Measurements from ENCODE around the gene TIMELESS.

The TIMELESS gene

DNA sequence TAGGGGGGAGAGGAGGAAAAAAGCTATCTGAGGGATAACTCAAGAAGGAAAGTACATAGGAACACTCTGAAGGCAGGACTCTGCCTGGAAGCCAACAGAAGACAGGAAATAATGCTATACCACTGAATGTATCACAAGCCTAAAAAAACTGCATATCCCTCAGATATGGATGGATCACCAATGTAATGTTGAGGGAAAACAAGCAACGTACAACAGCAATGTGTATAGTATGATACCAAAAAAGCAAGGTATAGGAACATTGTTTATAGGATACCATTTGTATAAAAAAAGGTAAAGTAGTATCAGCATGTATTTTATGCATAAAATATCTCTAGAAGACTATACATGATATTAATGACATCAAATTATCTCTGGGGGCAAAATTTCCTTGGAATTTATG is 35.3 kb upstream of the TIMELESS start:
- Histone ChIP-seq H3K27me3 (ENCODE audit: control insufficient read depth, insufficient read depth, low read length) (peaks cover 8% of the 10 kb centered on the region), H3K4me3 (ENCODE audit: low read length) (no peak overlapping the region), H3K9me3 (ENCODE audit: control insufficient read depth, low read length) (no peaks in the 10 kb centered on the region), H3K9ac (ENCODE audit: low read length) (no peak overlapping the region), H3K36me3 (ENCODE audit: control insufficient read depth, insufficient read depth, low read length) (no peaks in the 10 kb centered on the region), H3K4me1 (ENCODE audit: control insufficient read depth, insufficient read depth, low read length) (peaks cover 8% of the 10 kb centered on the region)

GRCh38 chr12:56479625-56480024 is 30.4 kb upstream of the TIMELESS start:
- no peaks in the 10 kb centered on the region for H3K4me1 ChIP-seq (ENCODE audit: control insufficient read depth, insufficient read depth, low read length)
- H3K9me3 ChIP-seq (ENCODE audit: control insufficient read depth, low read length), result no peaks in the 10 kb centered on the region
- H3K4me3 ChIP-seq (ENCODE audit: low read length), result no peak overlapping the region
- H3K36me3 ChIP-seq (ENCODE audit: control insufficient read depth, insufficient read depth, low read length), result no peaks in the 10 kb centered on the region
- no peaks in the 10 kb centered on the region for H3K27me3 ChIP-seq (ENCODE audit: control insufficient read depth, insufficient read depth, low read length)
- no peak overlapping the region for H3K9ac ChIP-seq (ENCODE audit: low read length)

DNA sequence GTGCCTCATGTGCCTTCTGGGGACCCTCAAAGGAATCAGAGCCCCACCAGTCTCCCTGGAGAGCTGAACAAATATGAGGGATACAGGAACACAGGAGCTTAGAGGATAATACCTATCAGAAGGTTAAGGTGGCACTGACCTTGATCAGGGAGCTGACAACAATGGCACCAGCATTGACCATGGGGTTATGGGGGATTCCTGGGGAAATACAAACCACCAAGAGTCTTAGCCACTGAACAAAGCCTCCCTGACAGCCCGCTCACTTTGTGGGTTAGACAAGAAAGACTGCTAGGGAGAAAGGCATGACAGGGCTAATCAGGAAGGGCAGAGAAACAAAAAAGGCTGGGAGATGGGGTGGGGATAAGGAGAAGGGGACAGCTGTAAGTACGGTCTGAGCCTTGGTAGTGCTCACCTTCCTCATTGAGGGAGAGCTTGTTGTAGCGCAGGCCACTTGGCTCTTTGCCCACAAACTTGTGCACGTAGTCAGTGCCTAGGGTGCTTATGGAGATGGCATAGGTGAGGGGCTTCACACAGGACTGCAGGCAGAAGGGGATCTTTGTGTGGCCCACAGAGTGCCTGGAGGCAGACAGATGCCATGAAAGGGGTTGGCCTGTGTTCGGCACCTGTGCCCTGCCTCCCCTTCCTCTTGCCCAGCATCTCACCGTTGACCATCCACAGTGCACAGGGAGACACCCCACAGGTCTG is 28.4 kb upstream of the TIMELESS start:
- H3K9me3 ChIP-seq (ENCODE audit: control insufficient read depth, low read length), result no peaks in the 10 kb centered on the region
- peaks cover 4% of the 10 kb centered on the region for H3K4me1 ChIP-seq (ENCODE audit: control insufficient read depth, insufficient read depth, low read length)
- no peaks in the 10 kb centered on the region for H3K27me3 ChIP-seq (ENCODE audit: control insufficient read depth, insufficient read depth, low read length)
- no peak overlapping the region for H3K4me3 ChIP-seq (ENCODE audit: low read length)
- no peaks in the 10 kb centered on the region for H3K36me3 ChIP-seq (ENCODE audit: control insufficient read depth, insufficient read depth, low read length)
- H3K9ac ChIP-seq (ENCODE audit: low read length), result no peak overlapping the region

- H3K9ac ChIP-seq (ENCODE audit: low read length), result no peak overlapping the region
Observed at GRCh38 chr12:56476972-56477432, 27.8 kb upstream of the TIMELESS start.

GRCh38 chr12:56476143-56476542 is 26.9 kb upstream of the TIMELESS start:
- Histone ChIP-seq H3K27me3 (ENCODE audit: control insufficient read depth, insufficient read depth, low read length) (no peaks in the 10 kb centered on the region), H3K4me1 (ENCODE audit: control insufficient read depth, insufficient read depth, low read length) (peaks cover 4% of the 10 kb centered on the region), H3K36me3 (ENCODE audit: control insufficient read depth, insufficient read depth, low read length) (no peaks in the 10 kb centered on the region), H3K9me3 (ENCODE audit: control insufficient read depth, low read length) (no peaks in the 10 kb centered on the region), H3K4me3 (ENCODE audit: low read length) (no peak overlapping the region), H3K9ac (ENCODE audit: low read length) (no peak overlapping the region)

More at GRCh38 chr12:56476972-56477432, 27.8 kb upstream of the TIMELESS start:
- peaks cover 4% of the 10 kb centered on the region for H3K4me1 ChIP-seq (ENCODE audit: control insufficient read depth, insufficient read depth, low read length)
- H3K36me3 ChIP-seq (ENCODE audit: control insufficient read depth, insufficient read depth, low read length), result no peaks in the 10 kb centered on the region
- H3K27me3 ChIP-seq (ENCODE audit: control insufficient read depth, insufficient read depth, low read length), result no peaks in the 10 kb centered on the region
- H3K9me3 ChIP-seq (ENCODE audit: control insufficient read depth, low read length), result no peaks in the 10 kb centered on the region
- H3K4me3 ChIP-seq (ENCODE audit: low read length), result no peak overlapping the region

- no peaks in the 10 kb centered on the region for H3K9me3 ChIP-seq (ENCODE audit: control insufficient read depth, low read length)
- H3K4me3 ChIP-seq (ENCODE audit: low read length), result no peak overlapping the region
- no peaks in the 10 kb centered on the region for H3K27me3 ChIP-seq (ENCODE audit: control insufficient read depth, insufficient read depth, low read length)
- no peaks in the 10 kb centered on the region for H3K36me3 ChIP-seq (ENCODE audit: control insufficient read depth, insufficient read depth, low read length)
- peaks cover 17% of the 10 kb centered on the region for H3K4me1 ChIP-seq (ENCODE audit: control insufficient read depth, insufficient read depth, low read length)
- H3K9ac ChIP-seq (ENCODE audit: low read length), result no peak overlapping the region
Observed at GRCh38 chr12:56474389-56474788, 25.2 kb upstream of the TIMELESS start.

- H3K4me1 ChIP-seq (ENCODE audit: control insufficient read depth, insufficient read depth, low read length), result peaks cover 23% of the 10 kb centered on the region
- no peaks in the 10 kb centered on the region for H3K36me3 ChIP-seq (ENCODE audit: control insufficient read depth, insufficient read depth, low read length)
- H3K4me3 ChIP-seq (ENCODE audit: low read length), result peak overlapping the region; percentile 86
- no peaks in the 10 kb centered on the region for H3K27me3 ChIP-seq (ENCODE audit: control insufficient read depth, insufficient read depth, low read length)
- peak overlapping the region; percentile 92 for H3K9ac ChIP-seq (ENCODE audit: low read length)
- no peaks in the 10 kb centered on the region for H3K9me3 ChIP-seq (ENCODE audit: control insufficient read depth, low read length)
Observed at GRCh38 chr12:56469007-56469930, 20.0 kb upstream of the TIMELESS start.

DNA sequence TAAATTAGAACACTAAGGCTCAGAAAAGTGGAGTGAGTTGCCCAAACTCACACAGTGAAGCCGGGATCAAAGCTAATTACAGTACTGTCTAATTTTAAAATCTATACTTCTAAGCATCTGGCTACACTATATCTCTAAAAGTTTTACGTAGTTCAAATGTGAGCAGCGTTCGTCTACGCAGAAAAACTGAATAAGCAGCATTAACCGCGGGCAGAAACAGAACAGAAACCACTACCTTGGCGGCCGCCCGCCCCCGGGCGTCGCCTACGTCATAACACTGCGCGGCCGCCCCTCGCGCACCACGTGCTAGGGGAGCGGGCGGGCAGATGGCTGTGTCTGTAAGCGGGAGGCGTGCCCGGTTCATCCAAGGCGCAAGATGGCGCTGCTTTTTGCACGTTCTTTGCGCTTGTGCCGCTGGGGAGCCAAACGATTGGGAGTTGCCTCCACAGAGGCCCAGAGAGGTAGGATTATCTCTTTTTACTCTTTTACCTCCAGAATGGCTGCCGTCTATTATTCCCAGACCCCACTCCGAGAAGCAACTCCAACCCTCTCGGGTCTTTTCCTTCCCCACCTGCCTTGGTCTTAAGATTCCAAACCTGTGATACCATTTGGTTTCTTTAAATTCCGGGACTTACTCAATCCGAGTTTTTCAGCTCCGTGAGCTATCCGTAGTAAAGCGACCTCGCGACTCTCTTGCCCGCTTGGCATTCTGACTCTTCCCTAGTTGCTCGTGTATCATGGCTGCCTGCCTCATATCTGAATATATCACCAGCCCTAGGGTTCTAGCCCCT is 19.2 kb upstream of the TIMELESS start, which contains the start of gene SPRYD4:
Gene SPRYD4 (plus strand): TSS at position 363 of the 791 bp plus-strand sequence. CDS start 14 bp downstream, at position 377.
- peaks cover 25% of the 10 kb centered on the region for H3K4me1 ChIP-seq (ENCODE audit: control insufficient read depth, insufficient read depth, low read length)
- no peaks in the 10 kb centered on the region for H3K36me3 ChIP-seq (ENCODE audit: control insufficient read depth, insufficient read depth, low read length)
- H3K9me3 ChIP-seq (ENCODE audit: control insufficient read depth, low read length), result no peaks in the 10 kb centered on the region
- H3K27me3 ChIP-seq (ENCODE audit: control insufficient read depth, insufficient read depth, low read length), result no peaks in the 10 kb centered on the region
- peak within 1 kb of the TSS; percentile 86 for H3K4me3 ChIP-seq (ENCODE audit: low read length)
- peak within 1 kb of the TSS; percentile 92 for H3K9ac ChIP-seq (ENCODE audit: low read length)

DNA sequence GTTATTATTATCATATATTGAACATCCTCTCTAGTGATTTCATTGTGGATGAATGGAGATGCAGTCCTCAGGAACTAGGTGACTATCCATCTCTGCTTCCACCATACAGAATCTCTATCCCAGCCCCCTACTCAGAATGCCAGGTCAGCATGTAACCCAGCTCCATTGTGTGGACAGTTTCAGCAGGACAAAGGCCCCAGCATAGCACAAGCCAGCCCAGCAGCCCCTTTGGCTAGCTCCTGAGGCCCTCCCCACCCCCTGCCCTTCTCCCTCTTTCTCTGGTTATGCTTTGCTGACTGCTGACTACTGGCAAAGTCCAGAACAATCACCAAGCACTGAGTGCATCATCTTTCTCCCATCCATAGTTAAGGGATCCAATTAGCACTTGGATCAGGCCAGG is 13.3 kb upstream of the TIMELESS start:
- H3K4me1 ChIP-seq (ENCODE audit: control insufficient read depth, insufficient read depth, low read length), result peaks cover 18% of the 10 kb centered on the region

DNA sequence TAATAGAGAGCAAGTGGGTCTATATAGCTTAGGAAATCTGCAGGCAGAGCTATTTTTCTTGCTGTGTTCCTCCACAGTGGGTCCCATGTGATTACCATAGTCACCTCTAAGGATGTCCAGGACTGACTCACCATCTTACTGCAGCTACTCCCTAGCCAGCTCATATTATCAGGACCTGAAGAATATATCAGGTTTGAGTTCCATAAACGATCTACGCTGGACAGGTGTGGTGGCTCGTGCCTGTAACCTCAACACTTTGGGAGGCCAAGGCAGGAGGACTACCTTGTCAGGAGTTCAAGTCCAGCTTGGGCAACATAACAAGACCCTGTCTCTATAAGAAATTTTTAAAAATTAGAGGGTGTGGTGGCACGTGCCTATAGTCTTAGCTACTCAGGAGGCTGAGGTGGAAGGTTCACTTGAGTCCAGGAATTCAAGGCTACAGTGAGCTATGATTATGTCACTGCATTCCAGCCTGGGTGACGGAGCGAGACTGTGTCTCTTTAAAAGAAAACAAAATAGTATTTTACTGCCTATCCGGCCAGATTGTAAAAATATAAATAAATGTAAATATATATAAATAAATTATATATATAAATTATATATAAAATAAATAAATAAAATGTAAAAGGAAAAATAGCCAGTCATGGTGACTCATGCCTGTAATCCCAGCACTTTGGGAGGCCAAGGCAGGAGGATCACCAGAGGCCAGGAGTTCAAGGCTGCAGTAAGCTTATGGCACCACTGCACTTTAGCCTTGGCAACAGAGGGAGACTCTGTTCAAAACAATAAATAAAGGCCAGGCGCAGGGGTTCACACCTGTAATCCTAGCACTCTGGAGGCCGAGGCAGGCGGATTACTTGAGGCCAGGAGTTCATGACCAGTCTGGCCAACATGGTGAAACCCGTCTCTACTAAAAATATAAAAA is 12.3 kb upstream of the TIMELESS start:
- H3K9ac ChIP-seq (ENCODE audit: low read length), result no peak overlapping the region

More for the DNA sequence above, 13.3 kb upstream of the TIMELESS start:
- H3K36me3 ChIP-seq (ENCODE audit: control insufficient read depth, insufficient read depth, low read length), result no peaks in the 10 kb centered on the region
- H3K27me3 ChIP-seq (ENCODE audit: control insufficient read depth, insufficient read depth, low read length), result no peaks in the 10 kb centered on the region
- H3K9me3 ChIP-seq (ENCODE audit: control insufficient read depth, low read length), result no peaks in the 10 kb centered on the region
- H3K9ac ChIP-seq (ENCODE audit: low read length), result no peak overlapping the region
- H3K4me3 ChIP-seq (ENCODE audit: low read length), result no peak overlapping the region

GRCh38 chr12:56457817-56458216 is 8.6 kb upstream of the TIMELESS start:
- peaks cover 18% of the 10 kb centered on the region for H3K27me3 ChIP-seq (ENCODE audit: control insufficient read depth, insufficient read depth, low read length)
- no peak overlapping the region for H3K4me3 ChIP-seq (ENCODE audit: low read length)
- H3K9ac ChIP-seq (ENCODE audit: low read length), result no peak overlapping the region
- no peaks in the 10 kb centered on the region for H3K36me3 ChIP-seq (ENCODE audit: control insufficient read depth, insufficient read depth, low read length)
- peaks cover 10% of the 10 kb centered on the region for H3K4me1 ChIP-seq (ENCODE audit: control insufficient read depth, insufficient read depth, low read length)
- H3K9me3 ChIP-seq (ENCODE audit: control insufficient read depth, low read length), result no peaks in the 10 kb centered on the region

More for the DNA sequence above, 12.3 kb upstream of the TIMELESS start:
- Histone ChIP-seq H3K9me3 (ENCODE audit: control insufficient read depth, low read length) (no peaks in the 10 kb centered on the region), H3K36me3 (ENCODE audit: control insufficient read depth, insufficient read depth, low read length) (no peaks in the 10 kb centered on the region), H3K4me1 (ENCODE audit: control insufficient read depth, insufficient read depth, low read length) (peaks cover 18% of the 10 kb centered on the region), H3K4me3 (ENCODE audit: low read length) (no peak overlapping the region), H3K27me3 (ENCODE audit: control insufficient read depth, insufficient read depth, low read length) (no peaks in the 10 kb centered on the region)
